OCI-LY3 (cell line): Measurements from ENCODE around the gene AGPAT3.

ENCODE experiments used
- EZH2phosphoT487 ChIP-seq: fragments of 200-600 bp; shearing (Covaris generic); IDR thresholded peaks from 2 replicates; pipeline ENCODE4 v1.6.1; 2018; ENCODE audit warnings: antibody characterized with exemption, mixed run types, low read depth
- TF ChIP-seq, protein P1 (sequence below): fragments of 200-600, 300-600 bp; sonication (generic); IDR thresholded peaks from 2 replicates; pipeline ENCODE4 v1.5.1; 2014; ENCODE audit warnings: antibody characterized with exemption, low read length, low read depth

DNA sequence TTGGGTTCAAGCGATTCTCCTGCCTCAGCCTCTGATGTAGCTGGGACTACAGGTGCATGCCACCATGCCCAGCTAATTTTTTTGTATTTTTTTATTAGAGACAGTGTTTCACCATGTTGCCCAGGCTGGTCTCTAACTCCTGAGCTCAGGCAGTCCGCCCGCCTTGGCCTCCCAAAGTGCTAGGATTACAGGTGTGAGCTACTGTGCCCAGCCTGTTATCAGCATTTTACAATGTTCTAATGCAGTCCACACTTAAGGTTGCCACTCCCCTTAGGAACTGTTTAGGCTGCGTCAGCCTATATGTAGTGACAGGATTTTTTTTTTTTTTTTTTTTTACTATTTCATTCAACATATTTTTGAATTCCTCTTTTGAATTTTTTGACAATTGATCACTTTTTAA, 30.2 kb downstream of the AGPAT3 start:
- TF ChIP-seq, protein P1, sequence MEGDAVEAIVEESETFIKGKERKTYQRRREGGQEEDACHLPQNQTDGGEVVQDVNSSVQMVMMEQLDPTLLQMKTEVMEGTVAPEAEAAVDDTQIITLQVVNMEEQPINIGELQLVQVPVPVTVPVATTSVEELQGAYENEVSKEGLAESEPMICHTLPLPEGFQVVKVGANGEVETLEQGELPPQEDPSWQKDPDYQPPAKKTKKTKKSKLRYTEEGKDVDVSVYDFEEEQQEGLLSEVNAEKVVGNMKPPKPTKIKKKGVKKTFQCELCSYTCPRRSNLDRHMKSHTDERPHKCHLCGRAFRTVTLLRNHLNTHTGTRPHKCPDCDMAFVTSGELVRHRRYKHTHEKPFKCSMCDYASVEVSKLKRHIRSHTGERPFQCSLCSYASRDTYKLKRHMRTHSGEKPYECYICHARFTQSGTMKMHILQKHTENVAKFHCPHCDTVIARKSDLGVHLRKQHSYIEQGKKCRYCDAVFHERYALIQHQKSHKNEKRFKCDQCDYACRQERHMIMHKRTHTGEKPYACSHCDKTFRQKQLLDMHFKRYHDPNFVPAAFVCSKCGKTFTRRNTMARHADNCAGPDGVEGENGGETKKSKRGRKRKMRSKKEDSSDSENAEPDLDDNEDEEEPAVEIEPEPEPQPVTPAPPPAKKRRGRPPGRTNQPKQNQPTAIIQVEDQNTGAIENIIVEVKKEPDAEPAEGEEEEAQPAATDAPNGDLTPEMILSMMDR: no peak
- no peak for TF ChIP-seq EZH2phosphoT487
